Activated CD8-positive, alpha-beta T cell treated with anti-CD3 and anti-CD28 coated beads, Interleukin-2, amount 10 ng/mL, durations not matched to agents 7 days and 5 days (primary cell): Measurements from ENCODE around the gene SHANK3. TPM values are rescaled to one million over a fixed set of nuclear protein-coding genes. Genes with fewer than 3 reads are reported as not detected.
A peak's percentile ranks its signal among the peaks of the same experiment; 100 is the strongest.

Source experiments
- ATAC-seq: fragments of 150-1000 bp; cut with Tn5 transposase; one replicate; pipeline ENCODE4 v1.10.0; 2021; ENCODE audit warnings: moderate library complexity
- CTCF ChIA-PET: fragments of 350-600 bp; sonication (Branson Sonifier 250); formaldehyde crosslinking; loops from one replicate; lab custom pipeline; 2021; ENCODE audit warnings: antibody characterized with exemption; lab: Charles Lee
- POLR2A ChIA-PET: fragments of 350-600 bp; sonication (Branson Sonifier 250); formaldehyde crosslinking; loops from one replicate; lab custom pipeline; 2021; ENCODE audit warnings: antibody characterized with exemption; lab: Charles Lee
- DNase-seq: peaks from one replicate; pipeline ENCODE4 v3.0.0-alpha.2; 2020
- H3K27ac Mint-ChIP-seq: one replicate; pipeline ENCODE4 v1.8.0; 2021; ENCODE audit warnings: mild to moderate bottlenecking, mixed read lengths
- H3K27me3 Mint-ChIP-seq: one replicate; pipeline ENCODE4 v1.8.0; 2021; ENCODE audit warnings: low read depth, mixed read lengths
- H3K36me3 Mint-ChIP-seq: one replicate; pipeline ENCODE4 v1.8.0; 2021; ENCODE audit warnings: low read depth, mixed read lengths
- H3K4me1 Mint-ChIP-seq: one replicate; pipeline ENCODE4 v1.8.0; 2021; ENCODE audit warnings: low read depth, mixed read lengths
- H3K4me3 Mint-ChIP-seq: one replicate; pipeline ENCODE4 v1.8.0; 2021; ENCODE audit warnings: mild to moderate bottlenecking, mixed read lengths
- H3K9me3 Mint-ChIP-seq: one replicate; pipeline ENCODE4 v1.8.0; 2022; ENCODE audit warnings: mixed read lengths; ENCODE audit not compliant: insufficient read depth
- total RNA-seq, 2 experiments: library from RNA; stranded (reverse); gene quantifications; one replicate each; pipeline ENCODE4 v1.2.3, GENCODE V29; 2021

The SHANK3 gene
- total RNA-seq, 2 experiments from 2014 or later = 0.05 TPM; not detected in 1

DNA sequence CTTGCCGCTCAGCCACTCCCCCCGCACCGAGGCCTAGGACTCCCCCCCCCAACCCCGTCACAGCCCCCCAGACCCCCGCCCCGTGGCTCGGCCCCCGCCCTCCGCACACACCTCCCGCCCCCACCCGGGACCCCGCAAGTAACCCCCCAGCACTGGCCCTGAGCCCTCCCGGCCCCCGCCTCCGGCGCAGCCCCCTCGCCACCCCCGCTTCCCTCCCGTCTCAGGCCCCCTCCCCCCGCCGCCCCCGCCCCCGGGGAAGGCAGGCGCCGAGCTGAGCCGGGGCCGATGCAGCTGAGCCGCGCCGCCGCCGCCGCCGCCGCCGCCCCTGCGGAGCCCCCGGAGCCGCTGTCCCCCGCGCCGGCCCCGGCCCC, 1.5 kb downstream of the SHANK3 start:
- no peaks in the 10 kb centered on the region for H3K36me3 Mint-ChIP-seq
- H3K4me3 Mint-ChIP-seq = no peak overlapping the region
- POLR2A ChIA-PET = no interaction called here
- CTCF ChIA-PET = no interaction called here
- ATAC-seq (no peak), DNase-seq (no peak)
- H3K9me3 Mint-ChIP-seq = no peaks in the 10 kb centered on the region
- no peak overlapping the region for H3K27ac Mint-ChIP-seq
- peaks cover 9% of the 10 kb centered on the region for H3K4me1 Mint-ChIP-seq
- peaks cover 48% of the 10 kb centered on the region for H3K27me3 Mint-ChIP-seq

GRCh38 chr22:50674606-50675552, 2.3 kb downstream of the SHANK3 start:
- ChIA-PET CTCF (no interaction called here), POLR2A (no interaction called here)
- Mint-ChIP-seq H3K9me3 (no peaks in the 10 kb centered on the region), H3K4me3 (no peak overlapping the region), H3K27me3 (peaks cover 48% of the 10 kb centered on the region), H3K36me3 (no peaks in the 10 kb centered on the region), H3K27ac (no peak overlapping the region), H3K4me1 (peaks cover 9% of the 10 kb centered on the region)
- no peak for DNase-seq
- ATAC-seq = peak; percentile 33

- CTCF ChIA-PET = interaction anchor here (1.9 kb wide), 1 partner anchor 16 kb away, joined by 5 read pairs; no protein-coding TSS in a partner anchor
- DNase-seq (no peak), ATAC-seq (no peak)
- Mint-ChIP-seq H3K4me1 (peaks cover 9% of the 10 kb centered on the region), H3K4me3 (no peak overlapping the region), H3K27ac (no peak overlapping the region), H3K27me3 (peaks cover 44% of the 10 kb centered on the region), H3K9me3 (no peaks in the 10 kb centered on the region), H3K36me3 (no peaks in the 10 kb centered on the region)
- POLR2A ChIA-PET = no interaction called here
These were observed 3.0 kb downstream of the SHANK3 start for GRCh38 chr22:50675553-50676179.

- Mint-ChIP-seq H3K9me3 (no peaks in the 10 kb centered on the region), H3K27me3 (peaks cover 39% of the 10 kb centered on the region), H3K4me1 (peaks cover 9% of the 10 kb centered on the region), H3K27ac (no peak overlapping the region), H3K36me3 (no peaks in the 10 kb centered on the region), H3K4me3 (no peak overlapping the region)
- ChIA-PET POLR2A (no interaction called here), CTCF (interaction anchor here (1.9 kb wide), 1 partner anchor 15 kb away, joined by 5 read pairs; no protein-coding TSS in a partner anchor)
- ATAC-seq = no peak
- DNase-seq = peak; percentile 2
These were observed 3.6 kb downstream of the SHANK3 start for GRCh38 chr22:50676180-50676636.

DNA sequence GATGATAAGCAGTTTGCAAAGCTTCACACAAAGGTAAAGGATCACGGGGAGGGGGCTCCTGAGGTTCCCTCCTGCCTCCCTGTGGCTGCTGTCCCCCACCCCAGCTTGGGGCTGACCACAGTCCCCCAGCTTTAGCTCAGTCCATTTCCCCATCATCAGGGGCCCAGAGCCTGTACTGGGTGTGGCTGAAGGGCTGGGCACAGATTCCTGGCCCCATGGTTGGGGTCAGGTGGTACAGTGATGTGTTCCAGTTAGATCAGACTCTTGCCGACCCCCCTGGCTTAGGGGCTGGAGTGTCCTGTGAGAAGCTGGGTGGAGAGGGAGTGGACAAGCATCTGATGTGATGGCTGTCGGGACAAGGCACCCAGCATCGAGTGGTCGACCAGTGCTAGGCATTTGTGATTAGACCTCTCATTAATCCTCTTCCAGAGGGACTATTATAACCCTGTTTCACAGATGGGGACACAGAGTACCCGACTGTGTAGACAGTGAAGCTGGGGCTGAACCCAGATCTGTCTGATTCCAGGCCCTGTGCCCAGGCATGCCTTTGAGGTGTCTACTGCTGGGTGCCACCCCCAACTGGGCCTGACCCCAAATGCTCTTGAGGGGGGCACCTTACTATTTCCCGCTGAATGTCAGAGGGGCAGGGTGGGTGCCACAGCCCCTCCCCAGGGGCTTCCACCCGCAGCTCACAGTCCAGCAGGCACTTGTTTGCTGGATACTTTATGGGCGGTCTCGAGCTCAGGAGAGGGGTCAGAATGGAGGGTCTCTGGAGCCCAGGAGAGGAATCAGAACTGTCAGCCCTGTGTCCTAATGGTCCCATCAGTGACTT, 4.3 kb downstream of the SHANK3 start:
- ChIA-PET CTCF (interaction anchor here (1.9 kb wide), 1 partner anchor 15 kb away, joined by 5 read pairs; no protein-coding TSS in a partner anchor), POLR2A (no interaction called here)
- no peaks in the 10 kb centered on the region for H3K36me3 Mint-ChIP-seq
- DNase-seq (no peak), ATAC-seq (no peak)
- H3K4me3 Mint-ChIP-seq = no peak overlapping the region
- peaks cover 7% of the 10 kb centered on the region for H3K4me1 Mint-ChIP-seq
- H3K9me3 Mint-ChIP-seq = no peaks in the 10 kb centered on the region
- H3K27me3 Mint-ChIP-seq = peaks cover 32% of the 10 kb centered on the region
- H3K27ac Mint-ChIP-seq = no peak overlapping the region

- Mint-ChIP-seq H3K27ac (no peak overlapping the region), H3K9me3 (no peaks in the 10 kb centered on the region), H3K4me1 (peaks cover 4% of the 10 kb centered on the region), H3K4me3 (no peak overlapping the region), H3K27me3 (peaks cover 26% of the 10 kb centered on the region), H3K36me3 (no peaks in the 10 kb centered on the region)
- CTCF ChIA-PET = interaction anchor here (1.9 kb wide), 1 partner anchor 14 kb away, joined by 5 read pairs; no protein-coding TSS in a partner anchor
- POLR2A ChIA-PET = no interaction called here
- DNase-seq (no peak), ATAC-seq (no peak)
These were observed 5.0 kb downstream of the SHANK3 start for GRCh38 chr22:50677493-50678217.

DNA sequence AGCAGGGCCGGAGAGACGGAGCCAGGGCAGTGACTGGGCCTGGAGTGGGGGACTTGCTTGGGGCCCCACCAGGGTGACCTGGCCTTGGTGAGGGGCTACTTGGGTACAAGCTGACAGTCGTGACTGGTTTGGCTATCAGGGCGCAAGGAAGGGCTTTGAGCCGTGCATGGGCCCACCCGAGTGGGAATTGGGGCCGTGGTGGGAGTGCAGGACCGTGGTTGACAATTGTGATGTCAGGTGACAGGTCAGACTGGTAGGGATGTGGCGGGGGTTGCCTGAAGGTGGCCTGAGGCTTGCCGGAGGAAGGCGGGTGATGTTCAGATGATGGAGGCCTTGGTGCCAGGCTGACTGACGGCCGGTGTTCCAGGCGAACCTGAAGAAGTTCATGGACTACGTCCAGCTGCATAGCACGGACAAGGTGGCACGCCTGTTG, 5.6 kb downstream of the SHANK3 start:
- DNase-seq = no peak
- ATAC-seq = no peak
- Mint-ChIP-seq H3K27ac (peak overlapping the region; percentile 18), H3K4me1 (no peaks in the 10 kb centered on the region), H3K4me3 (no peak overlapping the region), H3K27me3 (peaks cover 20% of the 10 kb centered on the region), H3K36me3 (no peaks in the 10 kb centered on the region), H3K9me3 (no peaks in the 10 kb centered on the region)
- ChIA-PET POLR2A (no interaction called here), CTCF (no interaction called here)

GRCh38 chr22:50678651-50679521, 6.3 kb downstream of the SHANK3 start:
- ATAC-seq (no peak), DNase-seq (no peak)
- no peak overlapping the region for H3K4me3 Mint-ChIP-seq
- no peaks in the 10 kb centered on the region for H3K4me1 Mint-ChIP-seq
- ChIA-PET CTCF (no interaction called here), POLR2A (no interaction called here)
- no peaks in the 10 kb centered on the region for H3K36me3 Mint-ChIP-seq
- H3K9me3 Mint-ChIP-seq = no peaks in the 10 kb centered on the region
- no peak overlapping the region for H3K27ac Mint-ChIP-seq
- H3K27me3 Mint-ChIP-seq = peaks cover 16% of the 10 kb centered on the region

DNA sequence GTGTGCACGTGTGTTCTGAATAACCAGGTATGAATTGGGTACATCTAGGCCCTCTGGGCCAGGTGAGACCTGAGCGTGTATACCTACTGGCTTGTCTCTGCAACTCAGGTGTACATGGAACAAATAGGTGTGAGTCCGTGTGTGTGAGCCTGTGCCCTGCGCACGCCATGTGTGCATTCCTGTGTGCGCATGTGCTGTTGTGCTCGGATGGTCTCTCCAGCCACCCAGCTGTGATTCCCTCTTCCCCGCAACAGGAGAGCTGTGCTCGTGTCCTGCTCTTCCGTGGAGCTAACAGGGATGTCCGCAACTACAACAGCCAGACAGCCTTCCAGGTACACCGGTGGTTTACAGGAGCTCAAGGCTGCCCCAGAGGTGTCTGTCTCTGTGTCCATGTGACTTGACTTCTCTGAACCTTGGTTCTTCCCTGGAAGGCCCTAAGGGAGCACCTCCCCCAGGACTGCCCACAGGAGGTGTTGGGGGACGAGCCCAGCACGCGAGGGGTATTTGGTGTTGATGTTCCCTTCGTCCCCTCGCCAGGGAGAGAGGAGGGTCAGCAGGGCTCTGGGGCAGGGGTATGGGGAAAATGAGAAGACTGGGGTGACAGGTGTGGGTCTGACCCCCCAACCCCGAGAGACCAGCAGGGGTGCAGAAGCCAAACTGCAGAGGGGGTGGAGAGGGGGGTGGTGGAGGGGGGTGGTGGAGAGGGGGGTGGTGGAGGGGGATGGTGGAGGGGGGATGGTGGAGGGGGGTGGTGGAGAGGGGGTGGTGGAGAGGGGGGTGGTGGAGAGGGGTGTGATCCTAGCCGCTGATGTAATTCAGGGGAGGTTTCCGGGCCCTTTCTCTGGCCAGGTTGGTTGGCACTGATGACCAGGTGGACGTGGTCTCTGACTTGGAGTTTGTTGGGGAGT, 10.7 kb downstream of the SHANK3 start:
- POLR2A ChIA-PET = no interaction called here
- CTCF ChIA-PET = no interaction called here
- DNase-seq = peak; percentile 17
- no peak overlapping the region for H3K4me3 Mint-ChIP-seq
- no peaks in the 10 kb centered on the region for H3K9me3 Mint-ChIP-seq
- H3K36me3 Mint-ChIP-seq = no peaks in the 10 kb centered on the region
- H3K4me1 Mint-ChIP-seq = no peaks in the 10 kb centered on the region
- no peaks in the 10 kb centered on the region for H3K27me3 Mint-ChIP-seq
- peak overlapping the region; percentile 15 for H3K27ac Mint-ChIP-seq
- no peak for ATAC-seq

DNA sequence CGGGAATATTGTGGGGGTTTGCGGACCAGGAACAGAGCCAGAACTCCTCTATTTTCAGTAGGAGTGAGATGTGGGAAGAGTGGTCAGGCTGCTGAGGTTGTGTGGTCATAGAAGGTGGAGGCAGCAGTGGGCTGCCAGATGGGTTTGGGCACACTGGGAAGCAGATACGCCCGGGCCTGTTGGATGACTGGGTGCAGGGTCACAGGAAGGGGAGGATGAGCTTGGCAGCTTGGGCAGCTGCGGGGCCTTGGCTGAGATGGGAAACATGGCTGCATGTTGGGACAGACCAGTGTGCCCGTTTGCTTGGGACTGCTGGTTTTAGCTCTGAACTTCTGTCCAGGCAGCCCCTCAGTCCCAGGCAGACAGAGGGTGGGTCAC, 11.4 kb downstream of the SHANK3 start:
- Mint-ChIP-seq H3K36me3 (no peaks in the 10 kb centered on the region), H3K9me3 (no peaks in the 10 kb centered on the region)
- POLR2A ChIA-PET = no interaction called here

More for the DNA sequence above, 11.4 kb downstream of the SHANK3 start:
- no peak overlapping the region for H3K27ac Mint-ChIP-seq
- no peak for DNase-seq
- H3K27me3 Mint-ChIP-seq = no peaks in the 10 kb centered on the region
- CTCF ChIA-PET = no interaction called here
- no peak overlapping the region for H3K4me3 Mint-ChIP-seq
- no peaks in the 10 kb centered on the region for H3K4me1 Mint-ChIP-seq
- no peak for ATAC-seq
